ENCODE measurements around the gene ZNRF3.

GRCh38 chr22:29065468-29066190 lies 182.3 kb downstream of the ZNRF3 start:
- TF ChIP-seq CTCF (conservative IDR thresholded peaks at IDR 0.05; ENCODE audit: low read depth in 2 of 2) (no peak), EZH2 (IDR thresholded peaks at IDR 0.05; ENCODE audit: low read depth, unreplicated experiment) (no peak), STAT1 (IDR thresholded peaks at IDR 0.05; ENCODE audit: unreplicated experiment) (no peak), POLR2AphosphoS5 (IDR thresholded peaks at IDR 0.05; ENCODE audit: low read depth) (no peak), ZNF114 (CRISPR knock-in tag; IDR thresholded peaks at IDR 0.05) (no peak), ZNF331 (CRISPR knock-in tag; IDR thresholded peaks at IDR 0.05; ENCODE audit: low read depth) (no peak), EZH2phosphoT487 (IDR thresholded peaks at IDR 0.05; ENCODE audit: unreplicated experiment) (no peak), JUNB (IDR thresholded peaks at IDR 0.05; ENCODE audit: unreplicated experiment) (no peak), ETS1 (IDR thresholded peaks at IDR 0.05) (no peak), REST (IDR thresholded peaks at IDR 0.05; ENCODE audit: unreplicated experiment) (no peak)
